ENCODE data around the gene HMGN3. TPM values are rescaled to one million over a fixed set of nuclear protein-coding genes. Genes with fewer than 3 reads are reported as not detected.

Gene HMGN3
- total and polyA plus RNA-seq, 4 donors = 78.4 to 351 (median 188) TPM

- ATAC-seq (ENCODE audit: insufficient read depth, low FRiP score) = peak; percentile 27
- Histone ChIP-seq H3K9me3 (ENCODE audit: control insufficient read depth in 4 of 4, insufficient read depth in 3 of 4, low read length in 3 of 4) (peaks cover 0 to 2% (median 0%) of the 10 kb centered on the region in 4 donors), H3K4me3 (no peak overlapping the region), H3K27ac (ENCODE audit: low read depth in 1 of 2, low read length in 1 of 2) (no peak overlapping the region), H3K27me3 (ENCODE audit: control insufficient read depth in 3 of 3, insufficient read depth in 3 of 3, low read length in 2 of 3) (no peaks in the 10 kb centered on the region), H3K36me3 (ENCODE audit: control insufficient read depth in 4 of 4, insufficient read depth in 4 of 4, low read length in 4 of 4) (peaks cover 0 to 11% (median under 1%) of the 10 kb centered on the region in 4 donors), H3K4me1 (ENCODE audit: control insufficient read depth in 5 of 5, insufficient read depth in 5 of 5, low read length in 5 of 5) (no peaks in the 10 kb centered on the region), H3K9ac (ENCODE audit: insufficient read depth in 1 of 2, low read length in 2 of 2) (no peak overlapping the region)
- DNase-seq = no peak
- TF ChIP-seq, protein P1, sequence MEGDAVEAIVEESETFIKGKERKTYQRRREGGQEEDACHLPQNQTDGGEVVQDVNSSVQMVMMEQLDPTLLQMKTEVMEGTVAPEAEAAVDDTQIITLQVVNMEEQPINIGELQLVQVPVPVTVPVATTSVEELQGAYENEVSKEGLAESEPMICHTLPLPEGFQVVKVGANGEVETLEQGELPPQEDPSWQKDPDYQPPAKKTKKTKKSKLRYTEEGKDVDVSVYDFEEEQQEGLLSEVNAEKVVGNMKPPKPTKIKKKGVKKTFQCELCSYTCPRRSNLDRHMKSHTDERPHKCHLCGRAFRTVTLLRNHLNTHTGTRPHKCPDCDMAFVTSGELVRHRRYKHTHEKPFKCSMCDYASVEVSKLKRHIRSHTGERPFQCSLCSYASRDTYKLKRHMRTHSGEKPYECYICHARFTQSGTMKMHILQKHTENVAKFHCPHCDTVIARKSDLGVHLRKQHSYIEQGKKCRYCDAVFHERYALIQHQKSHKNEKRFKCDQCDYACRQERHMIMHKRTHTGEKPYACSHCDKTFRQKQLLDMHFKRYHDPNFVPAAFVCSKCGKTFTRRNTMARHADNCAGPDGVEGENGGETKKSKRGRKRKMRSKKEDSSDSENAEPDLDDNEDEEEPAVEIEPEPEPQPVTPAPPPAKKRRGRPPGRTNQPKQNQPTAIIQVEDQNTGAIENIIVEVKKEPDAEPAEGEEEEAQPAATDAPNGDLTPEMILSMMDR (IDR thresholded peaks at IDR 0.05; ENCODE audit: control extremely low read depth, extremely low read depth) = no peak
Observed at GRCh38 chr6:79196912-79197311, 37.6 kb downstream of the HMGN3 start.

- Histone ChIP-seq H3K9ac (ENCODE audit: insufficient read depth in 1 of 2, low read length in 2 of 2) (no peak overlapping the region), H3K27me3 (ENCODE audit: control insufficient read depth in 3 of 3, insufficient read depth in 3 of 3, low read length in 2 of 3) (no peaks in the 10 kb centered on the region), H3K4me3 (no peak overlapping the region), H3K9me3 (ENCODE audit: control insufficient read depth in 4 of 4, insufficient read depth in 3 of 4, low read length in 3 of 4) (peaks cover 0 to 4% (median 0%) of the 10 kb centered on the region in 4 donors), H3K4me1 (ENCODE audit: control insufficient read depth in 5 of 5, insufficient read depth in 5 of 5, low read length in 5 of 5) (peaks cover 0 to 4% (median under 1%) of the 10 kb centered on the region in 5 donors), H3K36me3 (ENCODE audit: control insufficient read depth in 4 of 4, insufficient read depth in 4 of 4, low read length in 4 of 4) (peaks cover 0 to 4% (median 0%) of the 10 kb centered on the region in 4 donors), H3K27ac (ENCODE audit: low read depth in 1 of 2, low read length in 1 of 2) (no peak overlapping the region)
- ATAC-seq (ENCODE audit: insufficient read depth, low FRiP score) (no peak), DNase-seq (no peak)
- TF ChIP-seq, protein P1 (IDR thresholded peaks at IDR 0.05; ENCODE audit: control extremely low read depth, extremely low read depth) = no peak
- WGBS, 2 donors = 72 to 80% methylated on average over 2 of the region's 2 CpGs
Observed at GRCh38 chr6:79193971-79194370, 40.5 kb downstream of the HMGN3 start.

DNA sequence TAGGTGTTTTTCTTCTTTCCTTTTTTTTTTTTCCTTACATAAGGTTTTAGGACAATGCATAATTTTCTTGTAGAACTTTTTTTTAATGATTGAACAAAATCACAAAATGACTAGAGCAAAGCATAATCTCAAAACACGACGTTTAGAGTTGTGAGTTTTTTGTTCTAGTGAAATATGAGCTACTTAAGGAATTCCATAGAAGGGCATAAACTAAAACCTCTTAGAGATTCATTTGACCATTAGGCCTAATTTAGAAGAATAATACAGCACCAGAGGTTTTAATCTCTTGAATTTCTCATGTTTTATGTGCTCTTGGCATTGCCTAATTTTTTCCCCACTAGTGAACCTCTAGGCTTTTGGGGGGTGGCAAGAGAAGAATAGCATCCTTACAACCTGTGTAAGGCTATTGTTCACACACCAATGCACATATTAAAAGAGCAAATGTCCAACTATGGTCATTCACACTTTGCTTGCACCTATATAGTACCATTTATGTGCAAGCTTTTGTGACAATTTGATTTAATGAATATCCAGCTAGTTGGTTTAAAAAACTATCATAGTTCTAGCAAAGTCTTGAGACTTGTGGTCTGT, 44.6 kb downstream of the HMGN3 start:
- ATAC-seq (ENCODE audit: insufficient read depth, low FRiP score) (no peak), DNase-seq (no peak)
- no peak overlapping the region for H3K27ac ChIP-seq (ENCODE audit: low read depth in 1 of 2, low read length in 1 of 2)
- H3K4me3 ChIP-seq = no peak overlapping the region
- peaks cover 0 to 4% (median 0%) of the 10 kb centered on the region in 4 donors for H3K36me3 ChIP-seq (ENCODE audit: control insufficient read depth in 4 of 4, insufficient read depth in 4 of 4, low read length in 4 of 4)
- H3K27me3 ChIP-seq (ENCODE audit: control insufficient read depth in 3 of 3, insufficient read depth in 3 of 3, low read length in 2 of 3) = no peaks in the 10 kb centered on the region
- H3K9ac ChIP-seq (ENCODE audit: insufficient read depth in 1 of 2, low read length in 2 of 2) = no peak overlapping the region
- TF ChIP-seq, protein P1 (IDR thresholded peaks at IDR 0.05; ENCODE audit: control extremely low read depth, extremely low read depth) = no peak
- H3K9me3 ChIP-seq (ENCODE audit: control insufficient read depth in 4 of 4, insufficient read depth in 3 of 4, low read length in 3 of 4) = peaks cover 0 to 4% (median 0%) of the 10 kb centered on the region in 4 donors
- WGBS, 2 donors = 62 to 78% methylated on average over 2 of the region's 2 CpGs
- H3K4me1 ChIP-seq (ENCODE audit: control insufficient read depth in 5 of 5, insufficient read depth in 5 of 5, low read length in 5 of 5) = peaks cover 0 to 4% (median 2%) of the 10 kb centered on the region in 5 donors

Measured in lung (tissue), 12 donors.